Activated CD4-positive, alpha-beta T cell treated with anti-CD3 and anti-CD28 coated beads, Interleukin-10, Interleukin-2, amounts not matched to agents 100 ng/mL and 50 ng/mL, durations not matched to agents 16 hours and 8 hours (primary cell): Measurements from ENCODE around the gene SSBP3.
A peak's percentile ranks its signal among the peaks of the same experiment; 100 is the strongest.
"Not testable (repeated sequence)": the region's sequence is repeated elsewhere in the genome, so short reads cannot be mapped to it uniquely, and the experiment has no call there.

Experiments
- DNase-seq: peaks from one replicate; pipeline ENCODE4 v3.0.0-alpha.2; 2020

The SSBP3 gene

GRCh38 chr1:54237586-54237985, 168.6 kb downstream of the SSBP3 start:
- no peak for DNase-seq

- no peak for DNase-seq
Observed at GRCh38 chr1:54234284-54234683, 171.9 kb downstream of the SSBP3 start.

GRCh38 chr1:54233196-54233595, 173.0 kb downstream of the SSBP3 start:
- DNase-seq, result not testable (repeated sequence)

GRCh38 chr1:54230507-54231339, 175.5 kb downstream of the SSBP3 start:
- peak; percentile 74 for DNase-seq

- peak; percentile 70 for DNase-seq
Observed at GRCh38 chr1:54229281-54229891, 176.8 kb downstream of the SSBP3 start.

GRCh38 chr1:54228638-54229079, 177.5 kb downstream of the SSBP3 start:
- DNase-seq, result no peak

GRCh38 chr1:54227891-54228310, 178.3 kb downstream of the SSBP3 start:
- DNase-seq, result no peak

GRCh38 chr1:54227091-54227602, 179.0 kb downstream of the SSBP3 start:
- no peak for DNase-seq

GRCh38 chr1:54225986-54226559, 180.1 kb downstream of the SSBP3 start:
- no peak for DNase-seq

GRCh38 chr1:54225378-54225777, 180.8 kb downstream of the SSBP3 start:
- DNase-seq, result no peak

- DNase-seq, result no peak
Observed at GRCh38 chr1:54224233-54224632, 182.0 kb downstream of the SSBP3 start.

GRCh38 chr1:54223441-54224202, 182.6 kb downstream of the SSBP3 start:
- DNase-seq, result no peak

- no peak for DNase-seq
Observed at GRCh38 chr1:54222711-54223110, 183.5 kb downstream of the SSBP3 start.

- no peak for DNase-seq
Observed at GRCh38 chr1:54221867-54222484, 184.2 kb downstream of the SSBP3 start.

- no peak for DNase-seq
Observed at GRCh38 chr1:54221113-54221834, 184.9 kb downstream of the SSBP3 start.

- DNase-seq, result no peak
Observed at GRCh38 chr1:54220004-54220811, 186.0 kb downstream of the SSBP3 start.

GRCh38 chr1:54219688-54220003, 186.5 kb downstream of the SSBP3 start:
- DNase-seq, result no peak

GRCh38 chr1:54218883-54219687, 187.1 kb downstream of the SSBP3 start:
- DNase-seq, result no peak

- DNase-seq, result no peak
Observed at GRCh38 chr1:54215523-54215922, 190.7 kb downstream of the SSBP3 start.

- no peak for DNase-seq
Observed at GRCh38 chr1:54212872-54213271, 193.3 kb downstream of the SSBP3 start.
